GM21737 (cell line): ENCODE measurements around the gene ELMO1.

Experiments
- ATAC-seq: cut with Tn5 transposase; IDR thresholded peaks from one replicate; pipeline ENCODE4 v1.9.1; 2021; ENCODE audit warnings: mild to moderate bottlenecking, moderate library complexity; ENCODE audit not compliant: unreplicated experiment

Gene ELMO1

GRCh38 chr7:36905841-36906240, 542.8 kb downstream of the ELMO1 start:
- ATAC-seq = no peak

- no peak for ATAC-seq
These were observed 543.9 kb downstream of the ELMO1 start for GRCh38 chr7:36904802-36905201.

GRCh38 chr7:36904101-36904500, 544.6 kb downstream of the ELMO1 start:
- no peak for ATAC-seq

DNA sequence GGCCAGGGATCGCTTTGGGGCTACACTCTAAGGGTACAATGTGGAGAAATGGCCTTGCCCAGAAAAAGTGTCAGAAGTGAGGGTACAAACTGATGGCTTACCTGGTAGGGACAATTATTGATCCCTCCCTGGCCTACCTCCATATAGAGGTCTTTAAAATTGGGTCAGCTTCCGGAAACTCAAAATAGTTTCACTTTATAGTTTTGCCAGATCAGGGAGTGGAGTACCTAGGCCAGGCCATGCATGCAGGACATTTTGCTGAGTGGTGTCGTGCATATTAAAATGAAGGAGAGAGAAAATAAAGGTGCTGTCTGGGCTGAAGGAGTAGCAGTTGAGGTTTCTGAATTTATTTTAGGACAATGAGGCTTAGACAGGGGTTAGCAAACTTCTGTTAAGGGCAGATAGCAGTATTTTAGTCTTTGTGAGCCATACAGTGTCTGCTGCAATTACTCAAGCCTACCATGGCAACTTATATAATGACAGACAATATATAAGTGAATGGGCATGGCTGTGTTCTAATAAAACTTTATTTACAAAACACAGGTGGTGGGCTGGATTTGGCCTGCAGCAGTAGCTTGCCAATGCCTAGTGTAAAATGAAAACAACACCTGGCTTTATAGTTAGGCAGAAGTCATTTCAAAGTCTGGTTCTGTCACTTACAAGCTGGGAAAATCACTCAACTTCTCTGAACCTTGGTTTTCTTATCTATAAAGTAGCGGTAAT, 547.5 kb downstream of the ELMO1 start:
- ATAC-seq = no peak

DNA sequence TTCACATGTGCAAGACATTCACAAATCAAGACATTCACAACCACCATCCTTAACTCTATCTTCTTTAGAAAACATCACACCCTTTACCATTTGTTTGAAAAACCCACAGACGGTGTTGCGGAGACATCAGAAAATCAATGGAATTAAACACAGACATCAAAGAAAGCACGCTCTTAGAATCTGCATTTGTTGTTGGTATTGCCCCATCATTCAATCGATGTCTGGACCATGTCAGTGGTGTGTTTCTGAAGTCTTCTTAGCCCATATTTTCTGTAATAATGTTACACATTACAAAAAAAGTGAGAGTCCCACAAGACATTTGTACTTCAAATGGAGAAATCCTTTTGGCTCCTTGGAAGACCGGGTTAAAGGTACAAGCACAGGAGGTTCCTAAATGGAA, 550.5 kb downstream of the ELMO1 start:
- ATAC-seq = no peak

- no peak for ATAC-seq
These were observed 551.6 kb downstream of the ELMO1 start for GRCh38 chr7:36896956-36897590.

GRCh38 chr7:36896418-36896817, 552.2 kb downstream of the ELMO1 start:
- ATAC-seq = no peak

- ATAC-seq = no peak
These were observed 553.5 kb downstream of the ELMO1 start for GRCh38 chr7:36895192-36895591.

- no peak for ATAC-seq
These were observed 554.5 kb downstream of the ELMO1 start for GRCh38 chr7:36894190-36894589.

GRCh38 chr7:36889182-36889581, 559.5 kb downstream of the ELMO1 start:
- no peak for ATAC-seq

DNA sequence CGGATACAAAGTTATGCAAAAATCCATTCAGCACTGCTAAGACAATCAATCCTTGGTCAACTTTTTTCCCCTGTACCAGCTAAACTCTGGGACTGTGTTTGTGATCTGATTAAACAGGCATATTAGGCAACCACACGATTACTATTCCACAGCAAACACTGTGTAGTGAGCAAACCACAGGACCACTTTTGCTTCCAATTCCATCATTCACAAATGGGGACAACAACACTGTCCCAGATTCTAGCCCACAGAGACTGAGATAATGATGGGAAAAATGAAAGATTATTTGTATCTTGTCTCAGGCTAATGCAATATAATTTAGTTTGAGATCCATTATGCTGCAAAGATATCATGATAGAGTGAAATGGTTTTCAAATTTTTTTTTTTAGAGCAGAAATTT, 560.7 kb downstream of the ELMO1 start:
- ATAC-seq = no peak

GRCh38 chr7:36887233-36887632, 561.4 kb downstream of the ELMO1 start:
- ATAC-seq = no peak

- no peak for ATAC-seq
These were observed 563.8 kb downstream of the ELMO1 start for GRCh38 chr7:36884910-36885309.

DNA sequence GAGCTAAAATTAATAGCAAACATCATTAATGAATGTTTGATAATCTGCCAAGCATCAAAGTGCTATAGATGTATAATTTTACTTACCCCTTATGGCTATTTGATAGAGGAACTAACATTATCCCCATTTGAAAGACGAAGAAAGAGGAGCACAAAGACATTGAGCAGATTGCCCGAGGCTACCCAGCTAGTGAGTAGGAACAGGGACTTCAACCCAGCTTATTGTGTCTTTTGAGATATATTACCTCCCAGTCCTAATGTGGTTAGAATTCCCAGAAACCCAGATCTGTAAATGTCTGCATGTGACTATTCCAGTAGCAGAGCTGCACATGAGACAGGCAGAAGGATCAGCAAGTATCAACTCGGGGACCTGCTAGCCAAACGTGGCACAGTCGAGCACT, 564.3 kb downstream of the ELMO1 start:
- no peak for ATAC-seq

GRCh38 chr7:36881233-36881874, 567.3 kb downstream of the ELMO1 start:
- ATAC-seq = no peak

- no peak for ATAC-seq
These were observed 568.6 kb downstream of the ELMO1 start for GRCh38 chr7:36880108-36880507.

GRCh38 chr7:36879021-36879420, 569.6 kb downstream of the ELMO1 start:
- no peak for ATAC-seq

DNA sequence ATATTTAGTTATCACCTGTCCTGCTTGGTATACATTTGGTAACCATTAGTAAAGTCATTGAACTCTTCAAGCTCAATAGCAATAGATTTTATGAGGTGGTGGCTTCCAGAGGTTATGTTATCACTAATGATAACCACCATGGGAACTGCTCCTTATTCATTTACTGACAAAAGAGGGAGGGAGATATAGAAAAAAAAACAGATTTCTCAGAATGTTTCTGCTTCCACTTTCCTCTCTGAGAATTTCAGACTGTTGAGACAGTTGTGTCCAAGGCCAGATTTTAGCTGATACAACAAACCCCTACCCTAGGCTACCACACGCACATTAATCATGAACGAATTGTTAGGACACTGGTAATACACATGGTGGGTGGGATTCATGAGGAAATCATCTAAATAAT, 570.4 kb downstream of the ELMO1 start:
- no peak for ATAC-seq

DNA sequence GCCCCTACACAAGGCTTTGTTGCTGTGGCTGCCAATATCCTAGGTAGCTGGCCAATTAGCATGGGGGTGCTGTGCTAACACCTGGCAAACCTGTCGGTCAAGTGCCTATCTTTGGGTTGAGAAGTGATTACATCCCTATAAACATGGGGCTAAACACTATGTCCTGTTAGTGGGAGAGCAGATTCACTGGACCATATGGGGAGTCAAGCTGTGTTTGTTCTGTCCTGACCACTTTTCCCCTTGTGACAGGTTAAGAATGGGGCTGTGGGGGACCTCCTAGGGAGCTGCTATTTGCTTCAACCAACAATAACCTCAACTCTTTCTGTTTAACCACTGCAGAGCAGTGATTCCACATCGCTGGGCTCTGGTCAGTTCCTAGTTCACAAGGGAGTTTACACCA, 572.9 kb downstream of the ELMO1 start:
- no peak for ATAC-seq

- no peak for ATAC-seq
These were observed 574.6 kb downstream of the ELMO1 start for GRCh38 chr7:36874041-36874440.

DNA sequence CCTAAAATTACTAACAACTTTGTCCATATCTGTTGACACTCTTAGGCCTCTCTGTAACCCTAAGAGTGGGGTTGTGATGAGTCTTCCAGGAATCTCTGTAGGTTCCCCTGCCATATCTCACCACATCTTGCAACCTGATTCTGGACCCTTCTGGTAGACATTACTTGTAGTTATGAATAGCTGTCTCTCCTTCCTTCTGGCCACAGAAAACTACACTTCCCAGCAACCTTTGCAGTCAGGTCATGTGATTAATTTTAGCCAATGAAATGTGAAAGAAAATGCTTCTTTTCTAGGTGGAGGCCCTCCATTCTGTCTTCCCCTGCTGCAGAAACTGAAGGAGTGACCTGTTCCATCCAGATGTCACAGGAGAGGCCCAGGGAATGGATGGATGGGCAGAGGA, 576.8 kb downstream of the ELMO1 start:
- no peak for ATAC-seq

DNA sequence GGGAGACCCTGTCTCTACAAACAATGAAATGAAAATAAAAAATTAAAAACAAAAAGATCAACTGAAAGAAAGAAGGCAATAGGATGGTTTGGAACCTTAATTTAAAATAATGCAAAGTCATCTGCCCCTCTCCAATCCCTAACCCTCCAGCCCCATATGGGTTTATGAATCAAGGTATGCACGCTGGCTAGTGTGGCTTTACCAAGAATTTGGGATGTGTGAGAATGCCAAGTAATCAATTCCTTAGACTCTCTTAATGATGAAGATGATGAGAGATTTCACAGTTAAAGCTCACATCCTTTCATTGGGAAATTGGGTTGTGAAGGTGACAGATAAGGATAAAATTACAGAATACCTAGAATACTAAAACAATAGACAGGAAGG, 577.3 kb downstream of the ELMO1 start:
- ATAC-seq = no peak
